DMS53 treated with DMSO at 0.1 percent for 48 hours (cell line): ENCODE data around the gene EMILIN2.
"Not testable (repeated sequence)": the region's sequence is repeated elsewhere in the genome, so short reads cannot be mapped to it uniquely, and the experiment has no call there.

ENCODE experiments used
- DNase-seq: peaks from one replicate; lab custom pipeline; 2025; ENCODE audit not compliant: unreplicated experiment; lab: John Stamatoyannopoulos, UW

EMILIN2 gene

DNA sequence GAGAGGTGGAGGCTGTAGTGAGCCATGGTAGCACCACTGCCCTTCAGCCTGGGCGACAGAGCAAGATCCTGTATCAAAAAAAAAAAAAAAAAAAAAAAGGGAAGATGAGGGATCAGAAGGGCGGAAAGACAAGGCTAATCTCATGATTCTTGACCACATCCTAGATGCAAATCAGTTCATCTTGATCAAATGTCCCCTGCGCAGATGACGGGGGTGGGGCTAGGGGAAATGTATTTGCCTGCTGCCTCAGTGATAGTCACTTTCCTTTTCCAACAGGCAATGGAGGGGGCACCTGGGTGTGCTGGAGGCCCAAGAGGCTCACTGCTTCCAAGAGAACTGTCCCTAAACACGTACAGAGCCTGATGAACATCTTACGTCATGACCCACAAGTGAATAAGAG lies 3.7 kb upstream of the EMILIN2 start:
- no peak for DNase-seq

GRCh38 chr18:2845172-2845571 lies 1.6 kb upstream of the EMILIN2 start:
- DNase-seq = no peak

DNA sequence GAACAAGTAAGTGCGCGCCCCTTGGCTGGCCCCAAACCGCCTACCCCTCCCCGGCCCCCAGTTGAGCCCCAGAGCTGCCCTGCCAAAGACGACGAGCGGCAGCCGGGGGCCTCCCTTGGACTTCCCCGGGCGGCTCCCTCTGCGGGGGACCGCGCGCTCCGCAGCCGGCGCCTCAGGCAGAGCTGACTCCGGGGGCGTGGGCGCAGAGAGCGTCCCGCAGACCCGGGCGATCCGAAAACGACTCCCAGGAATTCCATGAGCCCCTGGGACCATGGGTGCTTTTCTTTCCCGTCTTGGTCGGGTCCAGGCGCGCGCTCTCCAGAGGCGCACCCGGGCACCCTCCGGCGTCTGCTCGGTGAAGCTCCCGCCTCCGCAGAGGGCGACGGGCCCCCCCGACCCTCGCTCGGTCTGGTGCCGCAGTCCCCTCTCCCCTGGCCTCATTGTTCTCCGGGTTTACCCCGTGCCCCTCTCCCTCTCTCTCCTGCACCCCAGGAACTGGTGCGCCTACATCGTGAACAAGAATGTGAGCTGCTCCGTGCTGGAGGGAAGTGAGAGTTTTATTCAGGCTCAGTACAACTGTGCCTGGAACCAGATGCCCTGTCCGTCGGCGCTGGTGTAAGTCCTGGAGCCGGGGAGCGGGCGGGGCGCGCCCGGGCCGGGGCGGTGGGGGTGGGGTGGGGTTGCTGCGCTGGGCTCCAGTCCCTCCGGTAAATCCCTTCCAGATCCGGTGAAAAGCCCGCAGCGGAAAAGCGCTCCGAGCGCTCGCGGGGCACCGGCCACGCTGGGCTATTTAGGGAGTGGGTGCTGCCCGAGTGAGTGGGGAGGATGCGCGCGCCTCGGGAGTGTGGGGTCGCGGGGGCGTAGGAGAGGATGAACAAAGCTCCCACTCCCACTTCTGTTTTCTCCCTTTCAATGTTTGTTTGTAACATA lies 776 bp downstream of the EMILIN2 start:
- no peak for DNase-seq

GRCh38 chr18:2848247-2849246 lies 1.7 kb downstream of the EMILIN2 start:
- DNase-seq = no peak

- DNase-seq = no peak
These were observed 4.0 kb downstream of the EMILIN2 start for GRCh38 chr18:2850816-2851215.

DNA sequence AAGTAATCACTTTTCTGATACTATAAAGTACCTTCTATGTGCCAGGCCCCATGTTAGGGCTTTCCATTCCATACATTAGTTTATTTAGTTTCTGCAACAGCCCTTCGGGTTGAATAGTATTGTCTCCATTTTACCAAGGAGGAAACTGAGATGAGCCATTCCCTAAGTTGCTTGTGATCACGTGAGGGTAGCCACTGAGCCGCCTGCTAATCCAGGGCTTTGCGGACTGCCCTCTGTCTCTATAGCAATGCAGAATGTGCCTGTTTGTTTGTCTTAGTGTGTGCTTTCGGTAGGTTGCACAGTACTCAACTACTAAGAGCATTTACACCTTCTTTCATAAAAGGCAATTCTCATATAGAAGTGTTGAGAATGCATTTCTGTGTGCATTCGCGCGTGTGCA lies 5.0 kb downstream of the EMILIN2 start:
- no peak for DNase-seq

GRCh38 chr18:2852460-2852859 lies 5.7 kb downstream of the EMILIN2 start:
- not testable (repeated sequence) for DNase-seq

DNA sequence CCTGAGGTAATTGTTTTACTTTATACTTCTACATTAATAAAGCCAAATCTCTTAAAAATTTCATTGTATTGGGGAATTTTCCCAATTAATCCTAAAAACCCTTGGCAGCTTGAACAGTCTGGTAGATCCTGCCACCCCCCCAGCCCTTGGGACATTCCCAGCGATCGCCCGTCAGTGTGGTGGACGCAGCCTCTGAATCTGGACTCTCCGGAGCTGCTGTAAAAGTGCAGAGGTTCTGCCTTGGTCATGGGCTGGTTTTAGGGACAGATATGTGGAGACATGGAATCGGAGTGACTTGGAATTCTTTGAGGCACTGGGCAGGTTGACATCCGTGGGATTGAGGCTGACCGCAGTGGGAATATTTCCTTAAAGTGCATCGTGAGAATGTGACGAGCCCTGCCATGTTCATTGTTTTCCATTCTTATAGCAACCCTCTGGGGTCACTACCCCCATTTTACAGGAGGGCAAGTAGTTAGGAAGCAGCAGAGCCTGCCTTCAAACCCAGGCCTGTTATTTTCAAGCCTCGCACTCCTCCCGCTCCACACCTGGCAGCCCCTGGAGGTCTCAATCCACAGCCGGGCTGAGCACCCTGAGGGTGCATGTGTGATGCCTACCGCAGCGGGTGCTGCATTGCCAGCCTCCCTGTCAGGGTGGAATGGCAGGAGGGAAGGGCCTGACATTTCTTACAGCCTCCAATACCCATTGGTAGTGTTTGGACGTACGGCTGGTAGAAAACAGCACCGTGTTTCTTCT lies 6.5 kb downstream of the EMILIN2 start:
- DNase-seq = no peak

DNA sequence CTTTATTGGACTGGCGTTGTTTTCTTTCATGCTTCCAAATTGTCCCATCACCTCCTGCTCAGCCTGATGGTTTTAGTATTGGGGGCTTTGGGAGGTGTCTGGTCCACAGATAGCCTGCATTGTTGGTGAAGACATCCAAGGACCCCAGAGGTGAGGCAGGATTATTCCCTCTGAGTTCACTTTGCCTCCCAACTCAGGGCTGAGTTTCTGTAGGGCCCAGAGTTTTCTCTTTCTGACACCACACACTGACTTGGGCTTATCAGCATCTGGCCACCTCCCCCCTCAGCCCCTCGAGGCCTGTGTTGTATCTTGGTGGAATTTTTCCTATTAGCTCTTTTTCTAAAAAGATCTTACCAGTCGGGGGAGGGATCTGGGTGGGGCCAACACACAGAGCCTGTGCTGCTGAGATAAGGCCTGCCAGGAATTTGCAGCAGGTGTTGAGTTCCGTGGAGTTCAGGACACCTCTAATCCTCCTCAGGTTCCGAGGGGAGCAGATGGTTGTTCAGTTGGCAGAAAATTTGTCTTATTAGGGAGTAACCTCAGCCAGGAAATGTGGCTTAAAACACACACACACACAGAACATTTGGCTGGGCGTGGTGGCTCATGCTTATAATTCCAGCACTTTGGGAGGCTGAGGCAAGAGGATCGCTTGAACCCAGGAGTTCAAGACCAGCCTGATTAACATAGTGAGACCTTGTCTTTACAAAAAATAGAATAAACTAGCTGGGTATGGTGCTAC lies 7.3 kb downstream of the EMILIN2 start:
- DNase-seq = no peak

DNA sequence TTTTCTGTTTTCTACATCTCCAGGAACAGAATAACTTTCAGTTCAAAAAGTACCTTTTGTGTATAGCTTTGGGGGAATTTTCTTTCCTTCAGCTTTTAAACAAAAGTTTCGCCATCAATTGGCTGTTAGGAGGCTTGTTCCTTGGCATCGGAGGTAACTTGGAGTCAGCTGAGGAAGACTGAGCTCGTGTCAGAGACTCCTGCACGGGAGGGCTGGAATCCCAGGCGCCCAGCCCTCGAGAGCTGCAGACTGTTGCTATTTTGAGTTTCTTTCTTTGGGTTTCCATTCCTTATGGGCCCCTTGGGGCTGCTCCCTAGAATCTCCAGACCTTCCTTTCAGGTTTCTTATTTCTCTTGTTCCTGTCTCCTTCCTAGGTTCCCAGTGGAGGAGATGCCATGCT lies 8.1 kb downstream of the EMILIN2 start:
- no peak for DNase-seq

DNA sequence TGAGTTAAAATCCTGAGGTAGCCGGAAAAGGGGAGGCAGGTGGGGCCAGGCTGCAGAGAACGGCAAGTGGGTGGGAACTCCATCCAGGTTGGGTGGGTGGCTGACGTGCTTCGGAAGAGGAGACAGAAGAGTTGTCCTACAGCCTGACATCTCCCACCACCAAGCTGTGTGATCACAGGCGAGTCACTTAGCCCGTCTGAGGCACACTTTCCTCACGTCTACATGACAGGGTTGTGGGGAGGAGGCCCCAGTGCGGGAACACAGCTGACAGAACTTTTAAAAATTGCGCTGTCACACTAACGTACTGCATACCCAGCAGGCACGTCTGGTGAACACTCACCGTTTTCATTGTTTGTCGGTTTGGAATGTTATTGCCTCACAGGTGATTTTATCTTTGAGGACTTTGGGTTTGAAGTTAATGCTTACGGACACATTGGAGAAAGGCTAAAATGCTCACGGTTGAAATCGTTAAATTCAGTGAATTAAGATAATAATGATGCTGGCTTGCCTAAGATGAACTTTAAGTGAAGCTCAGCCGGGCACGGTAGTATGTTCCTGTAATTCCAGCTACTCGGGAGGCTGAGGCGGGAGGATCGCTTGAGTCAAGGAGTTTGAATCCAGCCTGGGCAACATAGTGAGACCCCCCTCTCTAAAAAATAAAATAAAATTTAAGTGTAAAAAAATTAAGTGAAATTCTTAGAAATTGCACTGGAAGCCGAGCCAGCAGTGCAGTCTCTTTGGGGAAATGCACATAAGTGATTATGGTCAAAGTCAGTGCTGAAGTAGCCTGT lies 8.9 kb downstream of the EMILIN2 start:
- no peak for DNase-seq

GRCh38 chr18:2856547-2857170 lies 9.9 kb downstream of the EMILIN2 start:
- DNase-seq = no peak

- no peak for DNase-seq
These were observed 10.8 kb downstream of the EMILIN2 start for GRCh38 chr18:2857491-2858131.

GRCh38 chr18:2860397-2860796 lies 13.6 kb downstream of the EMILIN2 start:
- DNase-seq = not testable (repeated sequence)

- DNase-seq = not testable (repeated sequence)
These were observed 17.2 kb downstream of the EMILIN2 start for GRCh38 chr18:2863997-2864396.

- DNase-seq = not testable (repeated sequence)
These were observed 19.7 kb downstream of the EMILIN2 start for GRCh38 chr18:2866465-2866864.

DNA sequence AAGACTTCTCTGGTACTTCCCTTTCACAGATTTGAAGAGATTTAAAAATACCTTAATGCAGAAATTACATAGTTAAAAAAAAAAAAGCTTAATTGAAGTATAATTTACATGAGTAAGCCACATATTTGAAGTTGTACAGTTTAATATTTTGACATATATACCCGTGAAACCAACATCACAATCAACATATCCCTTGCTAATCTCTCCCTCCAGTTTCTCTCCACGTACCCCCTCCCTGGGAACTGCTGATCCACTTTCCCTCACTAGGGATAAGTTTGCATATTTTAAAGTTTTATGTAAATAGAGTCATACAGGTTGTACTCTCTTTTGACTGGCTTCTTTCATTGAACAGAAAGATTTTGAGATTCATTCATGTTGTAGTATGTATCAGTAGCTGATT lies 22.4 kb downstream of the EMILIN2 start:
- no peak for DNase-seq

- DNase-seq = no peak
These were observed 24.4 kb downstream of the EMILIN2 start for GRCh38 chr18:2871111-2871720.
